IMR-90 (cell line): ENCODE results near the gene UQCRC2. TPM values are rescaled to one million over a fixed set of nuclear protein-coding genes. Genes with fewer than 3 reads are reported as not detected.

Source experiments
- ATAC-seq: fragments of 200-7000 bp; cut with Tn5 transposase; 2 replicates; pipeline ENCODE4 v1.9.1; 2020; ENCODE audit warnings: low read depth, mild to moderate bottlenecking, moderate library complexity
- BruUV-seq: library from RNA; stranded (reverse); fragments of 400-500 nt; replicated peaks from 2 replicates; lab custom pipeline; 2021; lab: Mats Ljungman, UMichigan
- CTCF ChIA-PET: fragments of 300-600 bp; formaldehyde crosslinking; extraction: SDS; loops from one replicate; lab custom pipeline; 2021; ENCODE audit warnings: antibody characterized with exemption; lab: Yijun Ruan, JAX
- POLR2A ChIA-PET: fragments of 300-600 bp; sonication (Branson Sonifier 250); formaldehyde crosslinking; loops from one replicate; lab custom pipeline; 2022; ENCODE audit warnings: antibody characterized with exemption; ENCODE audit not compliant: unreplicated experiment; lab: Charles Lee
- DNase-seq: peaks from one replicate; pipeline ENCODE4 v3.0.0; 2013
- H2AFZ ChIP-seq: replicated peaks from 2 replicates; pipeline ENCODE3; 2013; ENCODE audit warnings: low read length, mild to moderate bottlenecking; ENCODE audit not compliant: poor library complexity
- H2AK5ac ChIP-seq: 2 replicates; pipeline ENCODE4 v1.6.1; 2013; ENCODE audit warnings: low read depth, low read length, inconsistent platforms
- H2AK9ac ChIP-seq: replicated peaks from 2 replicates; pipeline ENCODE3; 2013; ENCODE audit warnings: mild to moderate bottlenecking, low read depth, low read length, moderate library complexity; ENCODE audit not compliant: poor library complexity
- H2BK120ac ChIP-seq: 2 replicates; pipeline ENCODE4 v1.6.1; 2013; ENCODE audit warnings: low read depth, low read length, inconsistent platforms
- H2BK15ac ChIP-seq: 3 replicates; pipeline ENCODE4 v1.6.1; 2013; ENCODE audit warnings: low read depth, low read length, inconsistent platforms
- H2BK20ac ChIP-seq: 2 replicates; pipeline ENCODE4 v1.6.1; 2013; ENCODE audit warnings: low read depth, mild to moderate bottlenecking, inconsistent platforms, low read length, moderate library complexity
- H2BK5ac ChIP-seq: 2 replicates; pipeline ENCODE4 v1.6.1; 2013; ENCODE audit warnings: mild to moderate bottlenecking, low read depth, low read length, inconsistent platforms; ENCODE audit not compliant: poor library complexity, severe bottlenecking
- H3K14ac ChIP-seq: replicated peaks from 2 replicates; pipeline ENCODE4 v1.6.1; 2013; ENCODE audit warnings: low read depth, low read length, inconsistent platforms
- H3K18ac ChIP-seq: 2 replicates; pipeline ENCODE4 v1.6.1; 2013; ENCODE audit warnings: low read depth, low read length, control low read depth
- H3K23ac ChIP-seq: 2 replicates; pipeline ENCODE4 v1.6.1; 2013; ENCODE audit warnings: low read depth, low read length, inconsistent platforms
- H3K27ac ChIP-seq: 2 replicates; pipeline ENCODE4 v1.5.1; 2013; ENCODE audit warnings: mild to moderate bottlenecking, control low read depth, low read length; ENCODE audit not compliant: insufficient read depth
- H3K27me3 ChIP-seq: 2 replicates; pipeline ENCODE4 v1.6.1; 2013; ENCODE audit warnings: low read length; ENCODE audit not compliant: control insufficient read depth, insufficient read depth
- H3K36me3 ChIP-seq: 2 replicates; pipeline ENCODE4 v1.6.1; 2013; ENCODE audit warnings: low read length, mixed read lengths; ENCODE audit not compliant: control insufficient read depth, insufficient read depth
- H3K4ac ChIP-seq: 2 replicates; pipeline ENCODE4 v1.6.1; 2013; ENCODE audit warnings: low read depth, low read length, inconsistent platforms
- H3K4me1 ChIP-seq: 2 replicates; pipeline ENCODE4 v1.6.1; 2013; ENCODE audit warnings: low read length, mixed read lengths; ENCODE audit not compliant: control insufficient read depth, insufficient read depth
- H3K4me2 ChIP-seq: 2 replicates; pipeline ENCODE4 v1.6.1; 2013; ENCODE audit warnings: low read depth, mild to moderate bottlenecking, control low read depth, low read length, moderate library complexity
- H3K4me3 ChIP-seq: 2 replicates; pipeline ENCODE4 v1.5.1; 2013; ENCODE audit warnings: low read depth, mild to moderate bottlenecking, control low read depth, low read length, moderate library complexity; ENCODE audit not compliant: insufficient read depth
- H3K56ac ChIP-seq: 2 replicates; pipeline ENCODE4 v1.6.1; 2013; ENCODE audit warnings: low read length, inconsistent platforms; ENCODE audit not compliant: insufficient read depth; ENCODE audit errors: extremely low read depth
- H3K79me1 ChIP-seq, 2 experiments: 2 replicates each; pipeline ENCODE4 v1.6.1; 2013; ENCODE audit warnings: low read length in 2 of 2, inconsistent platforms in 1 of 2, low read depth in 1 of 2
- H3K9ac ChIP-seq: 2 replicates; pipeline ENCODE4 v1.6.1; 2013; ENCODE audit warnings: low read depth, low read length, control low read depth
- H3K9me1 ChIP-seq: 2 replicates; pipeline ENCODE4 v1.6.1; 2013; ENCODE audit warnings: low read length, inconsistent platforms; ENCODE audit not compliant: insufficient read depth
- H3K9me3 ChIP-seq: 2 replicates; pipeline ENCODE4 v1.6.1; 2013; ENCODE audit warnings: low read length; ENCODE audit not compliant: control insufficient read depth, insufficient read depth
- H4K20me1 ChIP-seq: 2 replicates; pipeline ENCODE4 v1.6.1; 2013; ENCODE audit warnings: low read length, inconsistent platforms; ENCODE audit not compliant: insufficient read depth
- H4K5ac ChIP-seq: 2 replicates; pipeline ENCODE4 v1.6.1; 2013; ENCODE audit warnings: mild to moderate bottlenecking, low read depth, low read length, control low read depth
- H4K8ac ChIP-seq, 2 experiments: 2 replicates each; pipeline ENCODE4 v1.6.1; 2013; ENCODE audit warnings: low read depth in 2 of 2, low read length in 2 of 2, control low read depth in 1 of 2, inconsistent platforms in 1 of 2
- H4K91ac ChIP-seq: 2 replicates; pipeline ENCODE4 v1.6.1; 2013; ENCODE audit warnings: low read depth, low read length, inconsistent platforms; ENCODE audit not compliant: insufficient read depth
- CEBPB ChIP-seq: IDR thresholded peaks from 2 replicates; pipeline ENCODE4 v1.6.1; 2012; ENCODE audit warnings: low read depth, low read length, improper control_type of control experiment
- MAZ ChIP-seq: IDR thresholded peaks from 2 replicates; pipeline ENCODE4 v1.6.1; 2012; ENCODE audit warnings: low read depth, mild to moderate bottlenecking, low read length, improper control_type of control experiment, moderate library complexity, borderline replicate concordance
- RAD21 ChIP-seq: IDR thresholded peaks from 2 replicates; pipeline ENCODE4 v1.6.1; 2012; ENCODE audit warnings: low read length, improper control_type of control experiment
- SMC3 ChIP-seq: fragments of 150-350 bp; IDR thresholded peaks from 2 replicates; pipeline ENCODE4 v1.6.1; 2016; ENCODE audit warnings: low read depth, mild to moderate bottlenecking, antibody characterized with exemption, low read length, moderate library complexity
- WGBS, 2 experiments: methylation state at CpG; one replicate each; pipeline versions ENCODE4 v1.1.5 to v1.1.7; 2013; ENCODE audit warnings: missing lambda C conversion rate in 2 of 2; ENCODE audit not compliant: insufficient read length in 1 of 2; ENCODE audit errors: extremely low coverage in 2 of 2; 5-methylcytosine and 5-hydroxymethylcytosine counted together
- dilution Hi-C: fragments of 300-500 bp; cut with HindIII; formaldehyde crosslinking; loops from one replicate; pipeline ENCODE4 v1.14.3; 2018; ENCODE audit warnings: low sequenced_read_pairs; ENCODE audit not compliant: unreplicated experiment
- in situ Hi-C: fragments of 300-500 bp; cut with MboI; formaldehyde crosslinking; loops from 3 replicates; pipeline ENCODE4 v1.14.3; 2019; ENCODE audit warnings: low sequenced_read_pairs, inconsistent platforms, mixed read lengths
- intact Hi-C: fragments of 100-400 bp; cut with micrococcal nuclease; formaldehyde crosslinking; loops from 2 replicates; pipeline ENCODE4 v1.10.0; 2022
- polyA plus RNA-seq, 3 experiments: library from polyadenylated mRNA; depleted of rRNA; stranded (reverse); fragments of >200 nt; gene quantifications; 2 replicates each; pipeline ENCODE4 v1.2.3, GENCODE V29; 2012; ENCODE audit warnings: low replicate concordance in 1 of 3
- total RNA-seq: library from RNA; depleted of rRNA; stranded (reverse); fragments of >200 nt; gene quantifications from 2 replicates; pipeline ENCODE4 v1.2.3, GENCODE V29; 2012

Gene UQCRC2
- total and polyA plus RNA-seq, 2 of the 4 experiments (the other 2 are of a cell fraction): 191 to 284 TPM

- H3K23ac ChIP-seq: no peak overlapping the region
- H4K91ac ChIP-seq: no peak overlapping the region
- no peak overlapping the region for H3K4ac ChIP-seq
- H3K4me1 ChIP-seq: peaks cover 3% of the 10 kb centered on the region
- no peak overlapping the region for H2AFZ ChIP-seq
- no peak for TF ChIP-seq RAD21
- no peak for TF ChIP-seq MAZ
- no peak for TF ChIP-seq CEBPB
- no peak for TF ChIP-seq SMC3
- H3K14ac ChIP-seq: no peak overlapping the region
- intact Hi-C loops: no loop called here
- no peak overlapping the region for H3K9ac ChIP-seq
- no peak overlapping the region for H2AK5ac ChIP-seq
- H3K4me3 ChIP-seq: no peak overlapping the region
- no peak overlapping the region for H2AK9ac ChIP-seq
- H3K9me3 ChIP-seq: no peaks in the 10 kb centered on the region
- no peak overlapping the region for H2BK15ac ChIP-seq
- no peak overlapping the region for H3K18ac ChIP-seq
- no peak overlapping the region for H4K8ac ChIP-seq
- no peak overlapping the region for H4K5ac ChIP-seq
- no peaks in the 10 kb centered on the region for H3K36me3 ChIP-seq
- H4K20me1 ChIP-seq: no peaks in the 10 kb centered on the region
- ChIA-PET POLR2A (no interaction called here), CTCF (interaction anchor here (2.3 to 3.1 kb wide), 2 partner anchors 80 to 101 kb away, joined by 16 to 20 read pairs; no protein-coding TSS in a partner anchor)
- H2BK20ac ChIP-seq: no peak overlapping the region
- no peak overlapping the region for H2BK5ac ChIP-seq
- no peak overlapping the region for H2BK120ac ChIP-seq
- no peak overlapping the region for H3K56ac ChIP-seq
- no peak for DNase-seq
- 89% methylated on average over 4 of the region's 7 CpGs; no CpG with 5 or more reads in 1 of the 2 experiments for whole genome bisulfite sequencing, 2 experiments
- BruUV-seq: no TSS peak
- no peak overlapping the region for H3K27ac ChIP-seq
- no peak overlapping the region for H3K4me2 ChIP-seq
- H3K27me3 ChIP-seq: no peaks in the 10 kb centered on the region
- H3K9me1 ChIP-seq: peaks cover 5% of the 10 kb centered on the region; the same call in 1 of the 2 replicates
- H3K79me1 ChIP-seq: no peaks in the 10 kb centered on the region; a peak in 1 of 4 replicates
- no peak for ATAC-seq
- in situ Hi-C loops: loop anchor here (5.0 kb wide), 2 partner anchors 99 to 184 kb away; no protein-coding TSS in a partner anchor
- dilution Hi-C loops: no loop called here
Observed at GRCh38 chr16:21997697-21998480, 44.7 kb downstream of the UQCRC2 start.
